HEK293T (cell line): Measurements from ENCODE around the gene DIPK1C.

ENCODE experiments used
- BHLHE40 ChIP-seq: fragments of 450-650 bp; IDR thresholded peaks from 2 replicates; pipeline ENCODE4 v1.6.1; 2016; ENCODE audit warnings: mild to moderate bottlenecking, moderate library complexity, borderline replicate concordance
- FOXA1 ChIP-seq: fragments of 450-650 bp; IDR thresholded peaks from 2 replicates; pipeline ENCODE4 v1.6.1; 2016; ENCODE audit warnings: mild to moderate bottlenecking
- SUZ12 ChIP-seq: fragments of 450-650 bp; IDR thresholded peaks from 2 replicates; pipeline ENCODE4 v1.6.1; 2016; ENCODE audit warnings: mild to moderate bottlenecking

DNA sequence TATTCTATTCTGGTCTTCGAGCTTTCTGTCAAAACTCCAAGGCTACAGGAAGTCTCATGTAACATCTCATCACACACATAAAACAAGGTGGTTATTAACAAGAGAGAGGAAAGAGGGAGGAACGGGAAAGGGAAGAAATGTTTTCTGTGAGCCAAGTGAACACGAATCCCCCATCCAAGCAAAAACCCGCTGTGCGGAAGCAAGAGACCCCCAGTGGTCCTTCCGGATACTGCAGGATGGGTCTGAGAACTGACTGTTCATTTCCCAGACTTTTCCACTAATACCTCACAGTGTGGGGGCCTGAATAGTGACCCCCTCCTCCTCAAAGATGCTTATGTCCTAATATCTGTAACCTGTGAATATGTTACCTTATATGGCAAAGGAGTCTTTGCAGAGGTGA is 19.0 kb upstream of the DIPK1C start:
- TF ChIP-seq FOXA1 (no peak), SUZ12 (no peak), BHLHE40 (no peak)
